CD1c-positive myeloid dendritic cell (primary cell): ENCODE measurements around the gene GALNT9.
"Not testable (repeated sequence)": the region's sequence is repeated elsewhere in the genome, so short reads cannot be mapped to it uniquely, and the experiment has no call there.

Source experiments
- DNase-seq: peaks from one replicate; pipeline ENCODE4 v3.0.0-alpha.2; 2016; ENCODE audit errors: extremely low spot score

Gene GALNT9

GRCh38 chr12:132197581-132198354 lies 131.6 kb downstream of the GALNT9 start:
- no peak for DNase-seq

GRCh38 chr12:132196873-132197390 lies 132.5 kb downstream of the GALNT9 start:
- DNase-seq = no peak

GRCh38 chr12:132196038-132196872 lies 133.1 kb downstream of the GALNT9 start:
- DNase-seq = no peak

- not testable (repeated sequence) for DNase-seq
Measured at GRCh38 chr12:132195242-132195641, 134.1 kb downstream of the GALNT9 start.

- DNase-seq = no peak
Measured at GRCh38 chr12:132194556-132194955, 134.8 kb downstream of the GALNT9 start.

- DNase-seq = peak; percentile 19
Measured at GRCh38 chr12:132194056-132194455, 135.3 kb downstream of the GALNT9 start.

GRCh38 chr12:132191715-132192553 lies 137.5 kb downstream of the GALNT9 start:
- DNase-seq = no peak

GRCh38 chr12:132190834-132191500 lies 138.4 kb downstream of the GALNT9 start:
- DNase-seq = no peak

GRCh38 chr12:132190012-132190755 lies 139.2 kb downstream of the GALNT9 start:
- DNase-seq = no peak

GRCh38 chr12:132189378-132190011 lies 139.9 kb downstream of the GALNT9 start:
- peak; percentile 98 for DNase-seq

GRCh38 chr12:132188916-132189325 lies 140.5 kb downstream of the GALNT9 start:
- DNase-seq = no peak

GRCh38 chr12:132188451-132188901 lies 140.9 kb downstream of the GALNT9 start:
- no peak for DNase-seq

GRCh38 chr12:132187646-132188450 lies 141.5 kb downstream of the GALNT9 start:
- DNase-seq = no peak

GRCh38 chr12:132186857-132187620 lies 142.3 kb downstream of the GALNT9 start:
- DNase-seq = no peak

GRCh38 chr12:132186208-132186856 lies 143.1 kb downstream of the GALNT9 start:
- peak; percentile 14 for DNase-seq

- no peak for DNase-seq
Measured at GRCh38 chr12:132185705-132186104, 143.7 kb downstream of the GALNT9 start.

- no peak for DNase-seq
Measured at GRCh38 chr12:132182711-132183365, 146.6 kb downstream of the GALNT9 start.
